Measurements from ENCODE around the gene OBSCN. TPM values are rescaled to one million over a fixed set of nuclear protein-coding genes. Genes with fewer than 3 reads are reported as not detected.
"Not testable (repeated sequence)": the region's sequence is repeated elsewhere in the genome, so short reads cannot be mapped to it uniquely, and the experiment has no call there.

Gene OBSCN
- total and polyA plus RNA-seq, 7 experiments from 2014 or later, result 1.3 to 132 (median 76.4) TPM

GRCh38 chr1:228242409-228242808 is 34.6 kb downstream of the OBSCN start:
- Mint-ChIP-seq H3K4me3 (peak overlapping the region in 1 of 10 donors; percentile 21), H3K9me3 (peaks cover 17 to 85% (median 60%) of the 10 kb centered on the region in 11 donors), H3K36me3 (peaks cover 60 to 99% (median 86%) of the 10 kb centered on the region in 5 donors), H3K4me1 (peaks cover 4 to 34% (median 15%) of the 10 kb centered on the region in 7 donors), H3K27me3 (no peaks in the 10 kb centered on the region), H3K27ac (no peak overlapping the region)
- intact Hi-C loops (cut with micrococcal nuclease), result no loop called here
- Histone ChIP-seq H3K9me3 (ENCODE audit: control insufficient read depth in 2 of 3, low read length in 3 of 3) (peaks cover 0 to 57% (median 2%) of the 10 kb centered on the region in 3 experiments), H3K27ac (ENCODE audit: low read depth, low read length) (no peak overlapping the region), H3K36me3 (ENCODE audit: control insufficient read depth in 2 of 3, insufficient read depth in 3 of 3, low read length in 3 of 3) (peaks cover 0 to 92% (median 23%) of the 10 kb centered on the region in 3 experiments), H3K4me1 (ENCODE audit: control insufficient read depth in 2 of 2, insufficient read depth in 2 of 2, low read length in 2 of 2) (no peaks in the 10 kb centered on the region), H3K4me3 (ENCODE audit: low read length) (no peak overlapping the region), H3K27me3 (ENCODE audit: control insufficient read depth in 2 of 2, insufficient read depth in 2 of 2, low read length in 2 of 2) (no peaks in the 10 kb centered on the region)
- ChIA-PET POLR2A (no interaction called here), CTCF (no interaction called here)
- DNase-seq (peak in 1 of 9 donors; percentile 9), ATAC-seq (no peak)

GRCh38 chr1:228243093-228243492 is 35.2 kb downstream of the OBSCN start:
- intact Hi-C loops (cut with micrococcal nuclease), result no loop called here
- Histone ChIP-seq H3K27ac (ENCODE audit: low read depth, low read length) (no peak overlapping the region), H3K9me3 (ENCODE audit: control insufficient read depth in 2 of 3, low read length in 3 of 3) (peaks cover 0 to 57% (median 2%) of the 10 kb centered on the region in 3 experiments), H3K4me3 (ENCODE audit: low read length) (no peak overlapping the region), H3K27me3 (ENCODE audit: control insufficient read depth in 2 of 2, insufficient read depth in 2 of 2, low read length in 2 of 2) (no peaks in the 10 kb centered on the region), H3K36me3 (ENCODE audit: control insufficient read depth in 2 of 3, insufficient read depth in 3 of 3, low read length in 3 of 3) (peaks cover 0 to 94% (median 23%) of the 10 kb centered on the region in 3 experiments), H3K4me1 (ENCODE audit: control insufficient read depth in 2 of 2, insufficient read depth in 2 of 2, low read length in 2 of 2) (no peaks in the 10 kb centered on the region)
- Mint-ChIP-seq H3K4me3 (no peak overlapping the region), H3K9me3 (peaks cover 17 to 91% (median 60%) of the 10 kb centered on the region in 11 donors), H3K36me3 (peaks cover 61 to 100% (median 91%) of the 10 kb centered on the region in 5 donors), H3K27me3 (no peaks in the 10 kb centered on the region), H3K27ac (no peak overlapping the region), H3K4me1 (peaks cover 4 to 34% (median 15%) of the 10 kb centered on the region in 7 donors)
- ATAC-seq (no peak), DNase-seq (no peak)
- ChIA-PET POLR2A (no interaction called here), CTCF (no interaction called here)

- CTCF ChIA-PET, POLR2A ChIA-PET: not testable (repeated sequence)
- peaks cover 0 to 57% (median 2%) of the 10 kb centered on the region in 3 experiments for H3K9me3 ChIP-seq (ENCODE audit: control insufficient read depth in 2 of 3, low read length in 3 of 3)
These were observed 36.1 kb downstream of the OBSCN start for GRCh38 chr1:228243989-228244388.

GRCh38 chr1:228245111-228245510 is 37.3 kb downstream of the OBSCN start:
- Histone ChIP-seq H3K9me3 (ENCODE audit: control insufficient read depth in 2 of 3, low read length in 3 of 3) (peaks cover 0 to 57% (median 2%) of the 10 kb centered on the region in 3 experiments), H3K4me1 (ENCODE audit: control insufficient read depth in 2 of 2, insufficient read depth in 2 of 2, low read length in 2 of 2) (no peaks in the 10 kb centered on the region), H3K27me3 (ENCODE audit: control insufficient read depth in 2 of 2, insufficient read depth in 2 of 2, low read length in 2 of 2) (no peaks in the 10 kb centered on the region), H3K4me3 (ENCODE audit: low read length) (no peak overlapping the region), H3K36me3 (ENCODE audit: control insufficient read depth in 2 of 3, insufficient read depth in 3 of 3, low read length in 3 of 3) (peaks cover 0 to 95% (median 28%) of the 10 kb centered on the region in 3 experiments), H3K27ac (ENCODE audit: low read depth, low read length) (no peak overlapping the region)
- DNase-seq, result no peak
- Mint-ChIP-seq H3K27me3 (no peaks in the 10 kb centered on the region), H3K36me3 (peaks cover 54 to 94% (median 89%) of the 10 kb centered on the region in 5 donors), H3K9me3 (peaks cover 17 to 79% (median 56%) of the 10 kb centered on the region in 11 donors), H3K4me3 (peak overlapping the region in 5 of 10 donors; percentile 31 to 67 (median 45)), H3K4me1 (peaks cover 4 to 29% (median 15%) of the 10 kb centered on the region in 7 donors), H3K27ac (peak overlapping the region in 1 of 9 donors; percentile 45)
- intact Hi-C loops (cut with micrococcal nuclease), result no loop called here
- POLR2A ChIA-PET, result no interaction called here
- CTCF ChIA-PET, result no interaction called here
- ATAC-seq, result no peak

More at GRCh38 chr1:228243989-228244388, 36.1 kb downstream of the OBSCN start:
- Mint-ChIP-seq H3K9me3 (peaks cover 17 to 91% (median 57%) of the 10 kb centered on the region in 11 donors), H3K4me1 (peaks cover 4 to 29% (median 15%) of the 10 kb centered on the region in 7 donors), H3K4me3 (peak overlapping the region in 2 of 10 donors; percentile 23 to 25), H3K36me3 (peaks cover 55 to 98% (median 92%) of the 10 kb centered on the region in 5 donors), H3K27ac (peak overlapping the region in 2 of 9 donors; percentile 22 to 60)
- H3K27me3 ChIP-seq (ENCODE audit: control insufficient read depth in 2 of 2, insufficient read depth in 2 of 2, low read length in 2 of 2); H3K4me3 ChIP-seq (ENCODE audit: low read length); ATAC-seq; H3K27ac ChIP-seq (ENCODE audit: low read depth, low read length); intact Hi-C loops (cut with micrococcal nuclease); H3K27me3 Mint-ChIP-seq; H3K4me1 ChIP-seq (ENCODE audit: control insufficient read depth in 2 of 2, insufficient read depth in 2 of 2, low read length in 2 of 2); DNase-seq: not testable (repeated sequence)
- peaks cover 0 to 92% (median 28%) of the 10 kb centered on the region in 3 experiments for H3K36me3 ChIP-seq (ENCODE audit: control insufficient read depth in 2 of 3, insufficient read depth in 3 of 3, low read length in 3 of 3)

DNA sequence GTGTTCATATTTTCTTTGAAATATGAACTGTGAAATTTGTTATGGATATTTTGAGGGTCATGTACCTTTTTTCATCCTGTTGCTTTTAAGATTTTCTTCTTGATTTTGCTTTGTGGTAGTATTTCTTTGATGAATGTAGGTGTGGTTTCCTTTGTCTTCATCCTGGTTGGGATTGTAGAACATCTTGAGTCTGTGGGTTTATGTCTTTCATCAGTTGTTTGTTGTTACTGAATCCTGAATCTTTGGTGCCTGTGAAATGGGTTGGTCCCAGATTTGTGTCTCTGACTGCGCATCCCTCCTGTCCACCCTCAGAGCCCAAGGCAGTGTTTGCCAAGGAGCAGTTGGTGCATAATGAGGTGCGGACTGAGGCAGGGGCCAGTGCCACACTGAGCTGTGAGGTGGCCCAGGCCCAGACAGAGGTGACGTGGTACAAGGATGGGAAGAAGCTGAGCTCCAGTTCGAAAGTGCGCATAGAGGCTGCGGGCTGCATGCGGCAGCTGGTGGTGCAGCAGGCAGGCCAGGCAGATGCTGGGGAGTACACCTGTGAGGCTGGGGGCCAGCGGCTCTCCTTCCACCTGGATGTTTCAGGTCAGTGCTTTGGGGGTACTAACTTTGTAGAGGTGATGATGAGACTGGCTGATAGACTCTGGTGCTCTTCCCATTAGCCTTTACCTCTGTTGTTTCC is 38.5 kb downstream of the OBSCN start:
- Histone ChIP-seq H3K9me3 (ENCODE audit: control insufficient read depth in 2 of 3, low read length in 3 of 3) (peaks cover 0 to 50% (median 2%) of the 10 kb centered on the region in 3 experiments), H3K27ac (ENCODE audit: low read depth, low read length) (no peak overlapping the region), H3K4me3 (ENCODE audit: low read length) (no peak overlapping the region), H3K4me1 (ENCODE audit: control insufficient read depth in 2 of 2, insufficient read depth in 2 of 2, low read length in 2 of 2) (no peaks in the 10 kb centered on the region), H3K36me3 (ENCODE audit: control insufficient read depth in 2 of 3, insufficient read depth in 3 of 3, low read length in 3 of 3) (peaks cover 0 to 95% (median 28%) of the 10 kb centered on the region in 3 experiments), H3K27me3 (ENCODE audit: control insufficient read depth in 2 of 2, insufficient read depth in 2 of 2, low read length in 2 of 2) (no peaks in the 10 kb centered on the region)
- H3K4me1 Mint-ChIP-seq, result peaks cover 4 to 29% (median 15%) of the 10 kb centered on the region in 7 donors
- no peak for ATAC-seq
- H3K36me3 Mint-ChIP-seq, result peaks cover 48 to 92% (median 86%) of the 10 kb centered on the region in 5 donors
- no peaks in the 10 kb centered on the region for H3K27me3 Mint-ChIP-seq
- DNase-seq, result peak in 2 of 9 donors; percentile 10 to 18
- POLR2A ChIA-PET, result no interaction called here
- intact Hi-C loops (cut with micrococcal nuclease), result no loop called here
- H3K9me3 Mint-ChIP-seq, result peaks cover 11 to 67% (median 48%) of the 10 kb centered on the region in 11 donors
- H3K27ac Mint-ChIP-seq, result peak overlapping the region in 1 of 9 donors; percentile 69
- CTCF ChIA-PET, result no interaction called here
- peak overlapping the region in 6 of 10 donors; percentile 1 to 67 (median 28) for H3K4me3 Mint-ChIP-seq

DNA sequence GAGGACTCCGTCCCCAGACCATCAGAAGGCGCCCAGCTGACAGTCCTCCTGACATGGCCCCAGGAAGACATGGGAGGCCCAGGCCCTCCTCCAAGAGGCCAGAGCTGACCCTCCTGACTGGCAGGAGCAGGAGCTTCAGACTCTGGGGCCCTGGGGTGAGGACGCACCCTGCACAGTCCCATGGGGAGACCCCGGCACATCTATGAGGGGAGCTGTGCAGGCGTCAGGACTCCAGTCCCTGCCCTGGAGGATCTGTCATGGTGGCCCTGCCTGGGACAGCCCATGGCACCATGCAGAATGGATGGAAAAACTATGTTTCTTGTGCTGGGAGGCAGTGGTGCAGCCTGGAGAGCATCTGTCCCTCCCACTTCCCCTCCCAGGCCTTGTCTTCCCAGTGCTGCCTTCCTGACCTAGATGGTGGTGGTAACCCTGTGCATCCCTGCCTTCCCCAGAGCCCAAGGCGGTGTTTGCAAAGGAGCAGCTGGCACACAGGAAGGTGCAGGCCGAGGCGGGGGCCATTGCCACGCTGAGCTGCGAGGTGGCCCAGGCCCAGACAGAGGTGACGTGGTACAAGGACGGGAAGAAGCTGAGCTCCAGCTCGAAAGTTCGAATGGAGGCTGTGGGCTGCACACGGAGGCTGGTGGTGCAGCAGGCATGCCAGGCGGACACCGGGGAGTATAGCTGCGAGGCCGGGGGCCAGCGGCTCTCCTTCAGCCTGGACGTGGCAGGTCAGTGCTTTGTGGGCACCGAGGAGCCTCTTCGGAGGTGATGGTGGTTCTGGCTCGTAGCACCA is 41.9 kb downstream of the OBSCN start:
- no peaks in the 10 kb centered on the region for H3K4me1 ChIP-seq (ENCODE audit: control insufficient read depth in 2 of 2, insufficient read depth in 2 of 2, low read length in 2 of 2)
- ChIA-PET POLR2A (no interaction called here), CTCF (no interaction called here)
- H3K4me1 Mint-ChIP-seq, result peaks cover 4 to 25% (median 15%) of the 10 kb centered on the region in 7 donors
- no peaks in the 10 kb centered on the region for H3K27me3 Mint-ChIP-seq
- peaks cover 33 to 81% (median 77%) of the 10 kb centered on the region in 5 donors for H3K36me3 Mint-ChIP-seq
- H3K36me3 ChIP-seq (ENCODE audit: control insufficient read depth in 2 of 3, insufficient read depth in 3 of 3, low read length in 3 of 3), result peaks cover 0 to 72% (median 21%) of the 10 kb centered on the region in 3 experiments
- H3K4me3 ChIP-seq (ENCODE audit: low read length), result no peak overlapping the region
- no peak overlapping the region for H3K27ac ChIP-seq (ENCODE audit: low read depth, low read length)
- no peak overlapping the region for H3K27ac Mint-ChIP-seq
- DNase-seq (no peak), ATAC-seq (no peak)
- no peaks in the 10 kb centered on the region for H3K27me3 ChIP-seq (ENCODE audit: control insufficient read depth in 2 of 2, insufficient read depth in 2 of 2, low read length in 2 of 2)
- H3K9me3 ChIP-seq (ENCODE audit: control insufficient read depth in 2 of 3, low read length in 3 of 3), result peaks cover 0 to 22% (median 0%) of the 10 kb centered on the region in 3 experiments
- H3K4me3 Mint-ChIP-seq, result no peak overlapping the region
- intact Hi-C loops (cut with micrococcal nuclease), result no loop called here
- peaks cover 0 to 33% (median 24%) of the 10 kb centered on the region in 11 donors for H3K9me3 Mint-ChIP-seq

Data from naive thymus-derived CD4-positive, alpha-beta T cell (primary cell).